GM12801 (cell line): Measurements from ENCODE around the gene ZFP69.

Source experiments
- TF ChIP-seq, protein P1 (sequence below): IDR thresholded peaks from one replicate; pipeline ENCODE4 v1.5.1; 2011; ENCODE audit warnings: control low read depth; ENCODE audit not compliant: insufficient read length; ENCODE audit errors: extremely low read depth

The ZFP69 gene

DNA sequence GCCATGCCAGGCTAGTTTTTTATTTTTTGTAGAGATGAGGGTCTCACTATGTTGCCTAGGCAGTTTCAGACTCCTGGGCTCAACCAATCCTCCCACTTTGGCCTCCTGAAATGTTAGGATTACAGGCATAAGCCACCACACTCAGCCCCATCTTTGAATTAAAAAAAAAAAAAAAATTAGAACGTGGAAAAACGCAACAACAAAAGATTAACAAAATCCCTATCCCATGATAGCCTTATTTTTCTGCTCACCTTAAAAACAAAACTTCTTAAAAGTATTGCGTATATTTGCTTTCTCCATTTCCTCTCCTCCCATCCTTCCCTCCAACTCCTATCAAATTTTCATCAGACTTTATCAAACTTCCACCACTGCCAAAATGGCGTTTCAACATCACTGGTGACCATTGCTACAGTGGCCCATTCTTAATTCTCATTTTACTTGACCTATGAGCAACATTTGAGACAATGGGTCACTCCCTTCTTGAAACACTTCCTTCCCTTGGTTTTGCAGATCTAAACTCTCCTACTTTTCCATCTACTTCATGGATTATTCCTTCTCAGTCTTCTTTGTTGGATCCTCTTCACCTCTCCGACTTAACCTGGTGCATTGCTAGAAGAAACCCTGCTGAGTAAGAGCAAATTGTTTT lies 53.8 kb downstream of the ZFP69 start:
- TF ChIP-seq, protein P1, sequence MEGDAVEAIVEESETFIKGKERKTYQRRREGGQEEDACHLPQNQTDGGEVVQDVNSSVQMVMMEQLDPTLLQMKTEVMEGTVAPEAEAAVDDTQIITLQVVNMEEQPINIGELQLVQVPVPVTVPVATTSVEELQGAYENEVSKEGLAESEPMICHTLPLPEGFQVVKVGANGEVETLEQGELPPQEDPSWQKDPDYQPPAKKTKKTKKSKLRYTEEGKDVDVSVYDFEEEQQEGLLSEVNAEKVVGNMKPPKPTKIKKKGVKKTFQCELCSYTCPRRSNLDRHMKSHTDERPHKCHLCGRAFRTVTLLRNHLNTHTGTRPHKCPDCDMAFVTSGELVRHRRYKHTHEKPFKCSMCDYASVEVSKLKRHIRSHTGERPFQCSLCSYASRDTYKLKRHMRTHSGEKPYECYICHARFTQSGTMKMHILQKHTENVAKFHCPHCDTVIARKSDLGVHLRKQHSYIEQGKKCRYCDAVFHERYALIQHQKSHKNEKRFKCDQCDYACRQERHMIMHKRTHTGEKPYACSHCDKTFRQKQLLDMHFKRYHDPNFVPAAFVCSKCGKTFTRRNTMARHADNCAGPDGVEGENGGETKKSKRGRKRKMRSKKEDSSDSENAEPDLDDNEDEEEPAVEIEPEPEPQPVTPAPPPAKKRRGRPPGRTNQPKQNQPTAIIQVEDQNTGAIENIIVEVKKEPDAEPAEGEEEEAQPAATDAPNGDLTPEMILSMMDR = no peak

DNA sequence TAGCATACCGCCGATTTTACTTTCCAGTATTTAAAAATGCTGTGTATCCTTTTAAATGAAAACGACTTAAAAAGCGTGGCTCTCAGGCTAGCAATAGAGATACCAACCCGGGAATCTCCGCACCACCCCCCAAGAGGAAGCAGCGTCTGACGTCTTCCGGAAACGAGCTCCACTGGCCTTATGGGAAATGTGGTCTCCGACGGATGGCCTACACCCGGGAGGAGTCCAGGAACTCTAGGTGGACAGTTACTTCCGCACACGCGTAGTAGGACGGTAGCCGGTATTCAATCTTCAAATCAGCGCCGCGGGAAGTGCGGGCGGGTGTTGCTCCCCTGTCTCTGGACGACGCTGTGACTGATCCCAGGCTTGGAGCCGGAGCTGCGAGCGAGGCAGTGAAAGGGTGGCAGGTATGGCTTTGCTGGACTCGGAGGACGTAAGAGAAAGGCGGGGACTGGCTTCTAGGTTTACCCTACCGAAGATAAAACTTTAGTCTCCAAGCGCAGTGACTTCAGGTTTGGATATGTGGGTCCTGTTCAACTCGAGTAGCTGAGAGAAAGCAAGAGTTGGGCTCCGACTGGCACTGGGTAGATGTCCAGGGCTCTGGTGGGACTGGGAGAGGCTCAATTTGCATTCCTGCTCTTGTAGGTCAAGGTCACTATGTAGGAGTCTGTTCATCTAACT lies 54.4 kb downstream of the ZFP69 start, which contains the start of gene ZNF684:
Gene ZNF684 (plus strand): TSS at position 257 of the 681 bp plus-strand sequence. CDS start 1,530 bp downstream, outside the sequence.
- TF ChIP-seq, protein P1 = no peak

DNA sequence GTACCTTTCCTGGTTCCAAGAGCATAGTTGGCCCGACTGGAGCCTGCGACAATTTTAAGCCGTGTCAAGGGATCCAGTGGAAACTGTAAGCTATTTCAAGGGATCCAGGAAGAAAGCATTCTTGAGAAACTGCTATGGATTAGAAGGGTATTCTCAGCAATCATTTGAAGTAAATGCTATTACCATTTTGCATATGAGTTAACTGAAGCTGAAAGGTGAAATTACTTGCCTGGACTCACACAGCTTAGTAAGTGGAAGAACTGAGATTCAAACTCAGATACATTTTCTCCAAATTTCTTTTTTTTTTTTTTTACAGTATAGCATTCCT lies 54.9 kb downstream of the ZFP69 start:
- TF ChIP-seq, protein P1 = no peak

DNA sequence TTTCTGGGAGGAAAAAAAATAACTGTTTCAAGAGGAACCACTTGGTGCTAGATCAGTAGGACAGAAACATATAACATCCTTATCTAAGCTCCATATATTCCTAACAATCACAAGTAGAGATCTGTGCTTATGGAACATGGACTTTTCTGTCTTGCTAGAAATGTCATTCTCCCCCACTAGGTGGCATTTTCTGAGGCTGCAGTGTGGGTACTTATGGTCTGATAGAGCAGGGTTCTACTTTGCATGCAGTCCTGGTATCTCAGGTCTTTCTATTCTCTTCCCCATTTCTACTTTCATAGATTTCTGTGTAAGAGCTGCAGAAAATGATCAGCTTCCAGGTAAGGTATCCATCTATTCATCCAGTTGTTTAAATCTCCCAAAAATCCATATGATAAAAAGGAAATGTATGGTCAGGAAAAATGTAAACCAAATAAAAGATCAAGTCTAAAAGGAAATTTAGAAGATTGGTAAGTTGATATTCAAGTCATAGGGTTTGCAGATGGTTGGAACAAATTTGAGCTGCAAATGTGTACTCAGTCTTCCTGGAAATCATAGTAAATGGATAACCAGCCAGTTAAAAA lies 55.8 kb downstream of the ZFP69 start:
- TF ChIP-seq, protein P1 = no peak

DNA sequence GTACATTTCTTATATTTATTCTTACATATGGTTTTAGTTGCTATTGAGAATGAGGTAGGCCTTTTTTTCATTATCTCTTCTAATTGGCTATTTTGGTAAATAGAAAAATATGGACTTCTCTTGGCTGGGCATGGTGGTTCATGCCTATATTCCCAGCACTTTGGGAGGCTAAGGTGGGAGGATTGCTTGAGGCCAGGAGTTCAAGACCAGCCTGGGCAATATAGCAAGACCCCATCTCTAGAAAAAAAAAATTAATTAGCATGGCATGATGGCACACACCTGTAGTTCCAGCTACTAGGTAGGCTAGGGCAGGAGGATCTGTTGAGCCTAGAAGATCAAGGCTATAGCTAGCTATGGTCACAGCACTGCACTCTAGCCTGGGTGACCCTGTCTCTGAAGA lies 57.5 kb downstream of the ZFP69 start:
- TF ChIP-seq, protein P1 = no peak

DNA sequence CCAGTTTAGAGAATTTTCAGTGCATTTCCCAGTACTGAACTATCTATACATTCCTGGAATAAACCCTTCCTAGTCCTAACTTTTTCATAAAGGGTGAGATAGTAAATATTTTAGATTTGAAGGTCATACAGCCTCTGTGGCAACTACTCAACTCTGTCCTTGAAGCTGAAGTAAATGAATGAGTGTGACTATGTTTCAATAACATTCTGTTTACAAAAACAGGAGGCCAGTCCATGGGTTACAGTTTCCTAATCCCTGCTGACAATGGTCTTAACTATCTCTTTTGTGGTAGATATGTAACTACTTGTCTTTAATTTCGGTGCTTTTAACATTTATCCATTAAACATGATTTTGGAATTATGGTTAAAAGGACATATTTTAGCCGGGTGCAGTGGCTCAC lies 58.6 kb downstream of the ZFP69 start:
- TF ChIP-seq, protein P1 = no peak

DNA sequence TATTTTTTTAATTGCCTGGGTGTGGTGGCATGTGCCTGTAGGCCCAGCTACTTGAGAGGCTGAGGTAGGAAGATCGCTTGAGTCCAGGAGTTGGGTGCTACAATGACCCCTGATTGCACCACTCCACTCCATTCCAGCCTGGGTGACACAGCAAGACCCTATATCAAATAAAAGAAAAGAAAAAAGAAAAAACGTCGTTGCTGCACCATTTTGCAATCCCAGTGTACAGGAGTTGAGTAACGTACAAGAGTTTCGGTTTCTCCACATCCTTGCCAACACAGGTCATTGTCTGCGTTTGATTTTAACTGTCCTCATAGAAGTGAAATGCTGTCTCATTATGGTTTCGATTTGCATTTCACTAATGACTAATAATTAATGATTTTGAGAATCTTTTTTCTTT lies 62.2 kb downstream of the ZFP69 start:
- TF ChIP-seq, protein P1 = no peak
